ENCODE results near the gene XCR1. TPM values are rescaled to one million over a fixed set of nuclear protein-coding genes. Genes with fewer than 3 reads are reported as not detected.
"Not testable (repeated sequence)": the region's sequence is repeated elsewhere in the genome, so short reads cannot be mapped to it uniquely, and the experiment has no call there.

XCR1 gene
- total RNA-seq, 1 experiment from 2014 or later, result not detected

DNA sequence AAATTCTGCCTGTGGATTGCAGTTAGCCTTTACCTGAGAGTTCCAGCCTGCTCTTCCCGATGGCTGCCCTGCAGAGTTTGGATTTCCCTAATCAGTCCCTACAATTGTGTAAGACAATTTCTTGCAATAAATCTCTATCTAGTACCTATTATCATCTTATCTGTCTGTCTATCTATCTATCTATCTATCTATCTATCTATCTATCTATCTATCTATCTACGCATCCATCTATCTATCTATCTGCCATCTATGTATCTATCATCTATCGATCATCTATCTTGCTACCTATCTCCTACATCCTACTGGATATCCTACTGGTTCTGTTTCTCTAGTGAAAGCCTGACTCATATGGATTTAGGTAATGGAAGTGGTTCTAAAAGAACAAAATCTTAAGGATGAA lies 30.4 kb upstream of the XCR1 start:
- DNase-seq, result no peak

GRCh38 chr3:46056686-46057085 lies 29.4 kb upstream of the XCR1 start:
- Histone ChIP-seq H3K4me3 (ENCODE audit: insufficient read depth, low read depth, low read length) (no peak overlapping the region), H3K36me3 (replicated peaks; ENCODE audit: control insufficient read depth, insufficient read depth, low read length) (no peaks in the 10 kb centered on the region), H3K27me3 (ENCODE audit: control insufficient read depth, insufficient read depth, low read length) (no peaks in the 10 kb centered on the region)
- no peak for DNase-seq

More for the DNA sequence above, 30.4 kb upstream of the XCR1 start:
- H3K27me3 ChIP-seq (ENCODE audit: control insufficient read depth, insufficient read depth, low read length), result no peaks in the 10 kb centered on the region
- no peaks in the 10 kb centered on the region for H3K36me3 ChIP-seq (replicated peaks; ENCODE audit: control insufficient read depth, insufficient read depth, low read length)
- H3K4me3 ChIP-seq (ENCODE audit: insufficient read depth, low read depth, low read length), result no peak overlapping the region

DNA sequence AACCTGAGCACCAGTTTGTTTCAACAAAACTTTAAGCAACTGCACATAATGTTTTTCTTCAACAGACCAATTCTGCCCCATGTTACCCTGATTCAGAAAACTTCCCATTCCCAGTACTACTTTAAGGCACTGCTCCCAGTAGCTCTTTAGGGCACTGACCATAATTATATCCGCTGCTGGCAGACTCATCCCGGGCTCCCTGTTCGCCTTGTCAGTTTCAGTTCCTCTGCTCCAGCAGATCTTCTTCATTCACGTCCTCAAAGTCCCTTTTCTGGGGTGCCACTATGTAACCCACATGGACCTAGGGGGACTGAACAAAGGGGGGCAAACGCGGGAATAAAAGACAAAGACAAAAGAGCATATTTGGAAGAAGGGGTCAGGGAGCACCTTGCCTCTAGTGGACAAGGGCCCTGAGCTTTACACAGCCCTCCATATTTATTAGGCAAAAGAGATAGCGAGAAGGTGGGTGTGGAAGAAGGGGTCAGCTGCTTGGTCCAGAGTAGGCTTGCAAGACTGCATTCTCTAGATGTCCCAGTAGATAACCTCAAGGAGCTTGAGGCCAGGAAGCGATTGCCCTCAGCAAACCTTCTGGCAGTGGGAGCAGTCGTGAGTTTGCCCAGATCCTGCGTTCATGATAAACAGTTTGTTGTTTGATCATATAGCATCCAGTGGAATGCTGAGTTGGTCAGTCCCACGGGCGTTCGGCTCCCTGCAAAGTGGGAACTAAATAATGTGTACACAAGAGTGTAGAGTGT lies 26.7 kb upstream of the XCR1 start:
- not testable (repeated sequence) for H3K4me3 ChIP-seq (ENCODE audit: insufficient read depth, low read depth, low read length); DNase-seq; H3K36me3 ChIP-seq (replicated peaks; ENCODE audit: control insufficient read depth, insufficient read depth, low read length); H3K27me3 ChIP-seq (ENCODE audit: control insufficient read depth, insufficient read depth, low read length)

DNA sequence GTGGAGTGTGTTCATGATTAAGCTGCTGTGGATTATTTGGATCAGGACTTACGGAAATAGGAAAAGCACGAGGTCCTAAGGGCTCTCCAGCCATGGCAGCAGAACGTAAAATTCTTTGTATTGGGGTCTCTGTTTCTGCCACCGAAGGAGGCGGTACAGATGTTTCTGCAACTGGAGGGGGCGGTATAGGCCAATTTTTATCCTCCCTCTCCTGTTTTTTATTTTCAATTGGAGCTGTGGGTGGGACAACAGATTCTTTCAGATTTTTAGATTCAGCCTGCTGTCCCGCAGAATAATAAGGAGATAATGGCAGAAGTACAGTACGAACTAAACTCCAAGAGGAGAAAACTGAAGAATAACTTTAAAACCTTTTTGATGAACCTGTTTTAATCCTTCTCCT lies 26.0 kb upstream of the XCR1 start:
- H3K4me3 ChIP-seq (ENCODE audit: insufficient read depth, low read depth, low read length); H3K27me3 ChIP-seq (ENCODE audit: control insufficient read depth, insufficient read depth, low read length); DNase-seq; H3K36me3 ChIP-seq (replicated peaks; ENCODE audit: control insufficient read depth, insufficient read depth, low read length): not testable (repeated sequence)

- Histone ChIP-seq H3K27me3 (ENCODE audit: control insufficient read depth, insufficient read depth, low read length) (no peaks in the 10 kb centered on the region), H3K36me3 (replicated peaks; ENCODE audit: control insufficient read depth, insufficient read depth, low read length) (no peaks in the 10 kb centered on the region), H3K4me3 (ENCODE audit: insufficient read depth, low read depth, low read length) (no peak overlapping the region)
- no peak for DNase-seq
Observed at GRCh38 chr3:46052531-46052930, 25.2 kb upstream of the XCR1 start.

DNA sequence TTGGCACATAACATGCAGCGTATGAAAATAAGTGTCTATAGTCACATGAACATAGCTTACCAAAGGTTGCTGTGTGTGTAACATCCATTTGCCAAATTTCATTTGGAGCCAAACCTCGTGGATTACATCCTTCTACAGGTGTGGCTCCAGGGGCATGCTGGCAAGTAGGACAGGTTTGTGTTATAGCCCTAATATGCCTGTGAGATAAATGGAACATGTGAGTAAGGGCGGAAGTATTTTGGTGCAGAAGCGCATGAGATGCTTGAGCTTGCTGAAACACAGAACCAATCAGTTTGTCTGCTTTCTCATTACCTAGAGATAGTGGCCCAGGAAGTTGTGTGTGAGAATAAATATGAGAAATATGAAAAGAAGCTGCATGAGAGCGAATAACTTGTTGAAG lies 21.8 kb upstream of the XCR1 start:
- no peak for DNase-seq
- H3K36me3 ChIP-seq (replicated peaks; ENCODE audit: control insufficient read depth, insufficient read depth, low read length), result no peaks in the 10 kb centered on the region
- no peak overlapping the region for H3K4me3 ChIP-seq (ENCODE audit: insufficient read depth, low read depth, low read length)
- H3K27me3 ChIP-seq (ENCODE audit: control insufficient read depth, insufficient read depth, low read length), result no peaks in the 10 kb centered on the region

- DNase-seq; H3K27me3 ChIP-seq (ENCODE audit: control insufficient read depth, insufficient read depth, low read length); H3K4me3 ChIP-seq (ENCODE audit: insufficient read depth, low read depth, low read length); H3K36me3 ChIP-seq (replicated peaks; ENCODE audit: control insufficient read depth, insufficient read depth, low read length): not testable (repeated sequence)
Observed at GRCh38 chr3:46046231-46046630, 18.9 kb upstream of the XCR1 start.

DNA sequence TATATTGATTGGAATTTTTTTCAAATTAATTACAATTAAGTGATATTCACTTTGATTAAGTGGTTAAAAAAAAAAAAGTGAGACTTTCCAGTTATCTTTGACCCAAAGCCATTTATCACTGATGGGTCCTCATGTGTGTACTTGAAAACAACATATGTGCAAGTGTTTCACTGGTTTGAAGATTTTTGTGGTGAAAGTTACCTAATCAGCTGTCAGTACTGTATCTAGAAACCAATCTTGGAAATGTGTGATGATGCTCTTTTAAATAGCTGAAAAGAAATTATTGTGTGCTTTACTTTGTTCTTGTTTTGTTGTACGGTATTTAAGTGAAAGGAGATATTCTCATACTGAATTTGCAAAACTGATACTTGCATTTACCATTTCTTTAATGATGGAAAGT lies 11.6 kb upstream of the XCR1 start:
- no peaks in the 10 kb centered on the region for H3K27me3 ChIP-seq (ENCODE audit: control insufficient read depth, insufficient read depth, low read length)
- no peak overlapping the region for H3K4me3 ChIP-seq (ENCODE audit: insufficient read depth, low read depth, low read length)
- no peaks in the 10 kb centered on the region for H3K36me3 ChIP-seq (replicated peaks; ENCODE audit: control insufficient read depth, insufficient read depth, low read length)
- DNase-seq, result no peak

DNA sequence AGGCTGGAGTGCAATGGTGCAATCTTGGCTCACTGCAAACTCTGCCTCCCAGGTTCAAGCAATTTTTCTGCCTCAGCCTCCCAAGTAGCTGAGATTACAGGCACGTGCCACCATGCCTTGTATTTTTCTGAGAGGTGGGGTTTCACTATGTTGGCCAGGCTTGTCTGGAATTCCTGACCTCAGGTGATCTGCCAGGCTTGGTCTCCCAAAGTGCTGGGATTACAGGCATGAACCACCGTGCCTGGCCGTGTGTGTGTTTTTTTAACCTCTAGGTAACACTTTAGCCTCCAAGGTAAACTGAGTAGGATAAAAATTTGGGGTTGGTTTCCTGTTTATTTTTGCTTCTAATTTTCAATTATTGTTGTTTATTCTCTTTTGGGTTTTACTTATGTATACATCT lies 10.8 kb upstream of the XCR1 start:
- H3K4me3 ChIP-seq (ENCODE audit: insufficient read depth, low read depth, low read length); H3K27me3 ChIP-seq (ENCODE audit: control insufficient read depth, insufficient read depth, low read length); H3K36me3 ChIP-seq (replicated peaks; ENCODE audit: control insufficient read depth, insufficient read depth, low read length); DNase-seq: not testable (repeated sequence)

DNA sequence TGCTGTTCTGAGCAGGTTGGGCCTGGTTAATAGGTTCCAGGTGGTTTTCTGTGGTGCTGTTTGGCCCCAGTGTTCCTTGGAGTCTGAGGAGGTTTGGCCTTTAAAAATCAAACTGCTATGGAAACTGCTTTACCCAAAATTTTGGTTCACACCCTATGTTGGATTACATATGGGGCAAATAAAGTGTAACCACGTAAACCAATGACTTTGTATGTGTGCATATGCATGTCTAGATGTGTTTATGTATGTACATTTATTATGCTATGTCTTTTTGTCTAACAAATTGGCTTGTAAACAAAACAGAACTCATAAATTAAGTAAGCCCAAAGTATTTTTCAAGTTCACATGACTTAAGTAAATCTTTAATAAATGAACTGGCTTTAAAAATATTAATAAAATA lies 8.9 kb upstream of the XCR1 start:
- no peak for DNase-seq
- H3K36me3 ChIP-seq (replicated peaks; ENCODE audit: control insufficient read depth, insufficient read depth, low read length), result no peaks in the 10 kb centered on the region
- H3K27me3 ChIP-seq (ENCODE audit: control insufficient read depth, insufficient read depth, low read length), result no peaks in the 10 kb centered on the region
- H3K4me3 ChIP-seq (ENCODE audit: insufficient read depth, low read depth, low read length), result no peak overlapping the region

DNA sequence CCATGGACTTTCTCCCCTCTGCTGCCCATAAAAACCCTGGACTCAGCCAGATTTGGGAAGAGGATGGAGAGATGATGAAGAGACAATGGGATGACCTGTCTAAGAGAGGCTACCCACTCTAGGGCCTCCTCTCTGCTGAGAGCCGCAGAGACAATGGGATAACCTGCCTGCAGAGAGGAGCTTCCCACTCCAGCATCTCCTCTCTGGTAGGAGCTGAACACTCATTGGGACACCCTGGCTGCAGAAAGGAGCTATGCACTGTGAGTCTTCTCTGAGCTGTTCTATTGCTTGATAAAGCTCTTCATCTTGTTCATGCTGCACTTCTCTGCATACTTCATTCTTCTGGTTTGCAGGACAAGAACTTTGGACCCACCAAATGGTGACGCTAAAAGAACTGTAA lies 4.5 kb upstream of the XCR1 start:
- no peak for DNase-seq
- Histone ChIP-seq H3K27me3 (ENCODE audit: control insufficient read depth, insufficient read depth, low read length) (no peaks in the 10 kb centered on the region), H3K36me3 (replicated peaks; ENCODE audit: control insufficient read depth, insufficient read depth, low read length) (no peaks in the 10 kb centered on the region), H3K4me3 (ENCODE audit: insufficient read depth, low read depth, low read length) (no peak overlapping the region)

- Histone ChIP-seq H3K4me3 (ENCODE audit: insufficient read depth, low read depth, low read length) (no peak overlapping the region), H3K36me3 (replicated peaks; ENCODE audit: control insufficient read depth, insufficient read depth, low read length) (no peaks in the 10 kb centered on the region), H3K27me3 (ENCODE audit: control insufficient read depth, insufficient read depth, low read length) (no peaks in the 10 kb centered on the region)
- DNase-seq, result no peak
Observed at GRCh38 chr3:46031269-46031668, 4.0 kb upstream of the XCR1 start.

DNA sequence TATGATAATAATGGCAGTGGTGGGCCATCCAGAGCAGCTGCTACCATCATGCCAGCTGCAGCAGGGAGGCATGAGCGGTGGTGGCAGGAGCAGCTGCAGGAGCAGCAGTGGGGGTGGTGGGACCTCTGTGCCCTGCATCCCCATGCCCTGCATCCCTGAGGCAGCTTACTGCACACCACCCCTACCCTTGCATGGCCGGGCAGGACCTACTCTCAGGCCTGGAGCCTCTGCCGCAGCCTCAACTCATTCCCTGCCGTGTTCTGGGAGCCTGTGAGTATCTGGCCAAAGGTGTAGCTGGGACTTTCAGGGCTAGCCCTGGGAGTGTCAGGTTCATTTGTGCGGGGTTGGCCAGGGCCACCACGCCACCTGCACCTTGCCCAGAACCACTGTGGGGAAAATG lies 3.3 kb upstream of the XCR1 start:
- no peak for DNase-seq
- Histone ChIP-seq H3K4me3 (ENCODE audit: insufficient read depth, low read depth, low read length) (no peak overlapping the region), H3K27me3 (ENCODE audit: control insufficient read depth, insufficient read depth, low read length) (no peaks in the 10 kb centered on the region), H3K36me3 (replicated peaks; ENCODE audit: control insufficient read depth, insufficient read depth, low read length) (no peaks in the 10 kb centered on the region)

GRCh38 chr3:46029953-46030543 lies 2.8 kb upstream of the XCR1 start:
- H3K4me3 ChIP-seq (ENCODE audit: insufficient read depth, low read depth, low read length), result no peak overlapping the region
- no peak for DNase-seq
- H3K27me3 ChIP-seq (ENCODE audit: control insufficient read depth, insufficient read depth, low read length), result no peaks in the 10 kb centered on the region
- H3K36me3 ChIP-seq (replicated peaks; ENCODE audit: control insufficient read depth, insufficient read depth, low read length), result no peaks in the 10 kb centered on the region

DNA sequence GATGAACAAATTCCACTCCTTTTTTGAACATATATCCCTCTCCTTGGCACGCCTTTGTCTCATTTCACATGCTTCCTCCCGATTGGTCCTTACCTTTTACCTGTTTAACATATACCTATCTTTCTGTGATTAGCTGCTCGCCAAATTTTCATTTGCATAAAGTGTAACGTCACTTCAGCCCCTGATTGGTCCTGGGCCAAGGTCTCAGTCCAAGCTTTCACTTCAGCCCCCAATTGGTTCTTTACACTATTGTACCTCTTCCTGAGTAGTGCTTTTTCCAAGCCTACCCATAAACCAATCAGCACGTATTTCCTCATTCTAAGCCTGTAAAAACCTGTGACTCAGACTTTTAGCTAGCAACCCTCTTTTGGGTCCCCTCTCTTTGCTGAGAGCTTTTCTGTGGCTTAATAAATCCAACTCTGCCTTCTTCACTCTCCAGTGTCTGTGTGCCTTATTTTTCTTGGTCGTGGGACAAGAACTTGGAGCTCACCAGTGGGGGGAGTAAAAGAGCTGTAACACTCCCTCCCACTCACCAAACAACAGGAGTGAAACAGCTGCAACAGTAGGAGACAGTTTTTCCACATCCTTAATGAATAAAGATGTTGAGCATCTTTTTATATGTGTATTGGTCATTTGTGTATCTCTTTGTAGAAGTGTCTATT lies 584 bp upstream of the XCR1 start:
- no peaks in the 10 kb centered on the region for H3K27me3 ChIP-seq (ENCODE audit: control insufficient read depth, insufficient read depth, low read length)
- no peaks in the 10 kb centered on the region for H3K36me3 ChIP-seq (replicated peaks; ENCODE audit: control insufficient read depth, insufficient read depth, low read length)
- H3K4me3 ChIP-seq (ENCODE audit: insufficient read depth, low read depth, low read length), result no peak overlapping the region
- DNase-seq, result no peak
